Esophagus muscularis mucosa (tissue), 4 donors: Measurements from ENCODE around the gene ASB5.

Experiments
- EP300 ChIP-seq: sonication (generic); formaldehyde crosslinking; IDR thresholded peaks from one replicate; pipeline ENCODE4 v1.6.1; 2017; ENCODE audit warnings: antibody characterized with exemption
- POLR2AphosphoS5 ChIP-seq, 2 donors: sonication (generic); formaldehyde crosslinking; IDR thresholded peaks; one replicate each; pipeline ENCODE4 v1.6.1; 2017; ENCODE audit warnings: antibody characterized with exemption in 2 of 2
- TF ChIP-seq, protein P1 (sequence below), 3 experiments: fragments of 200-600 bp in 2 of 3; fragments of 450-650 bp in 1 of 3; sonication (generic) in 2 of 3; IDR thresholded peaks; one replicate each; pipeline ENCODE4 v1.5.1; 2017 to 2019; ENCODE audit warnings: antibody characterized with exemption in 3 of 3, mild to moderate bottlenecking in 2 of 3, moderate library complexity in 1 of 3

DNA sequence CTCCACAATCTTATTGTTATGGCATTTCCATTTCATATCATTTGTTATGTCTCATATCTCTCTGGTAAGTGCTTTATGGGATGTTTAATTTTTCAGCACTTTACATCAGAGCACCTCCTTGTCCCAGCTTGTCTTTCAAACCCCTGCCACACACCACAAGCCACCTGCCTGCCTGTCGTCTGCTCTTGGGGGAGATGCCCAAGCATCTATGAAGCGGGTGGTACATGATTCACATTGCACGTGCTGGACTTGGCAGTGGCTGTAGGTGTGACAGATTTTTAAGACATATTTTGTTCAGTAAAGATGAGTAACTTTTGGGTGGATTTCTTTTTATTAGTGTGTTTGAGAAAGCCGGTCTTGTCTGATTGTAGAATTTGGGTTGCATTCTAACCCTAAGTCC is 59.5 kb downstream of the ASB5 start:
- TF ChIP-seq, protein P1, sequence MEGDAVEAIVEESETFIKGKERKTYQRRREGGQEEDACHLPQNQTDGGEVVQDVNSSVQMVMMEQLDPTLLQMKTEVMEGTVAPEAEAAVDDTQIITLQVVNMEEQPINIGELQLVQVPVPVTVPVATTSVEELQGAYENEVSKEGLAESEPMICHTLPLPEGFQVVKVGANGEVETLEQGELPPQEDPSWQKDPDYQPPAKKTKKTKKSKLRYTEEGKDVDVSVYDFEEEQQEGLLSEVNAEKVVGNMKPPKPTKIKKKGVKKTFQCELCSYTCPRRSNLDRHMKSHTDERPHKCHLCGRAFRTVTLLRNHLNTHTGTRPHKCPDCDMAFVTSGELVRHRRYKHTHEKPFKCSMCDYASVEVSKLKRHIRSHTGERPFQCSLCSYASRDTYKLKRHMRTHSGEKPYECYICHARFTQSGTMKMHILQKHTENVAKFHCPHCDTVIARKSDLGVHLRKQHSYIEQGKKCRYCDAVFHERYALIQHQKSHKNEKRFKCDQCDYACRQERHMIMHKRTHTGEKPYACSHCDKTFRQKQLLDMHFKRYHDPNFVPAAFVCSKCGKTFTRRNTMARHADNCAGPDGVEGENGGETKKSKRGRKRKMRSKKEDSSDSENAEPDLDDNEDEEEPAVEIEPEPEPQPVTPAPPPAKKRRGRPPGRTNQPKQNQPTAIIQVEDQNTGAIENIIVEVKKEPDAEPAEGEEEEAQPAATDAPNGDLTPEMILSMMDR (IDR thresholded peaks at IDR 0.05): no peak
- TF ChIP-seq POLR2AphosphoS5 (IDR thresholded peaks at IDR 0.05) (no peak), EP300 (no peak)
